Central memory CD8-positive, alpha-beta T cell (primary cell): ENCODE data around the gene SLC7A8.

Source experiments
- ATAC-seq: fragments of 150-1000 bp; cut with Tn5 transposase; replicated peaks from 2 replicates; pipeline ENCODE4 v1.10.0; 2022; ENCODE audit warnings: mild to moderate bottlenecking, moderate FRiP score, moderate number of reproducible peaks; ENCODE audit not compliant: poor library complexity, severe bottlenecking; ENCODE audit errors: extremely low read depth
- DNase-seq, 2 donors: peaks; one replicate each; pipeline ENCODE4 v3.0.0; 2021; ENCODE audit warnings: low spot score in 2 of 2
- H3K27ac Mint-ChIP-seq: one replicate; pipeline ENCODE4 v1.8.0; 2022; ENCODE audit warnings: low read depth, mild to moderate bottlenecking, moderate library complexity, mixed read lengths
- H3K27me3 Mint-ChIP-seq: one replicate; pipeline ENCODE4 v1.8.0; 2022; ENCODE audit warnings: mixed read lengths
- H3K36me3 Mint-ChIP-seq: one replicate; pipeline ENCODE4 v1.8.0; 2022; ENCODE audit warnings: mild to moderate bottlenecking, moderate library complexity, mixed read lengths; ENCODE audit not compliant: insufficient read depth
- H3K4me1 Mint-ChIP-seq: one replicate; pipeline ENCODE4 v1.8.0; 2022; ENCODE audit warnings: mixed read lengths
- H3K4me3 Mint-ChIP-seq: one replicate; pipeline ENCODE4 v1.8.0; 2022; ENCODE audit warnings: mild to moderate bottlenecking, moderate library complexity, mixed read lengths
- H3K9me3 Mint-ChIP-seq: one replicate; pipeline ENCODE4 v1.8.0; 2022; ENCODE audit warnings: mixed read lengths

Gene SLC7A8

GRCh38 chr14:23131482-23131881 is 52.0 kb downstream of the SLC7A8 start:
- DNase-seq (no peak), ATAC-seq (no peak)
- H3K27me3 Mint-ChIP-seq = peaks cover 37% of the 10 kb centered on the region
- H3K4me1 Mint-ChIP-seq = peaks cover 5% of the 10 kb centered on the region
- H3K27ac Mint-ChIP-seq = no peak overlapping the region
- no peak overlapping the region for H3K4me3 Mint-ChIP-seq
- no peaks in the 10 kb centered on the region for H3K9me3 Mint-ChIP-seq
- peaks cover 2% of the 10 kb centered on the region for H3K36me3 Mint-ChIP-seq

GRCh38 chr14:23130871-23131270 is 52.6 kb downstream of the SLC7A8 start:
- H3K4me3 Mint-ChIP-seq = no peak overlapping the region
- H3K4me1 Mint-ChIP-seq = peaks cover 5% of the 10 kb centered on the region
- ATAC-seq (no peak), DNase-seq (no peak)
- H3K9me3 Mint-ChIP-seq = no peaks in the 10 kb centered on the region
- H3K27ac Mint-ChIP-seq = no peak overlapping the region
- peaks cover 2% of the 10 kb centered on the region for H3K36me3 Mint-ChIP-seq
- peaks cover 43% of the 10 kb centered on the region for H3K27me3 Mint-ChIP-seq

- no peaks in the 10 kb centered on the region for H3K9me3 Mint-ChIP-seq
- peaks cover 2% of the 10 kb centered on the region for H3K36me3 Mint-ChIP-seq
- H3K27ac Mint-ChIP-seq = no peak overlapping the region
- ATAC-seq (no peak), DNase-seq (no peak)
- H3K4me3 Mint-ChIP-seq = no peak overlapping the region
- H3K27me3 Mint-ChIP-seq = peaks cover 43% of the 10 kb centered on the region
- peaks cover 5% of the 10 kb centered on the region for H3K4me1 Mint-ChIP-seq
Observed at GRCh38 chr14:23129759-23130316, 53.6 kb downstream of the SLC7A8 start.

- H3K36me3 Mint-ChIP-seq = peaks cover 2% of the 10 kb centered on the region
- H3K9me3 Mint-ChIP-seq = no peaks in the 10 kb centered on the region
- no peak overlapping the region for H3K27ac Mint-ChIP-seq
- peaks cover 43% of the 10 kb centered on the region for H3K27me3 Mint-ChIP-seq
- DNase-seq = no peak
- peaks cover 5% of the 10 kb centered on the region for H3K4me1 Mint-ChIP-seq
- ATAC-seq = no peak
- no peak overlapping the region for H3K4me3 Mint-ChIP-seq
Observed at GRCh38 chr14:23128969-23129758, 54.3 kb downstream of the SLC7A8 start.

GRCh38 chr14:23127861-23128260 is 55.6 kb downstream of the SLC7A8 start:
- Mint-ChIP-seq H3K27me3 (peaks cover 43% of the 10 kb centered on the region), H3K4me1 (peaks cover 5% of the 10 kb centered on the region), H3K4me3 (no peak overlapping the region), H3K36me3 (peaks cover 2% of the 10 kb centered on the region), H3K27ac (no peak overlapping the region), H3K9me3 (no peaks in the 10 kb centered on the region)
- ATAC-seq (no peak), DNase-seq (no peak)

DNA sequence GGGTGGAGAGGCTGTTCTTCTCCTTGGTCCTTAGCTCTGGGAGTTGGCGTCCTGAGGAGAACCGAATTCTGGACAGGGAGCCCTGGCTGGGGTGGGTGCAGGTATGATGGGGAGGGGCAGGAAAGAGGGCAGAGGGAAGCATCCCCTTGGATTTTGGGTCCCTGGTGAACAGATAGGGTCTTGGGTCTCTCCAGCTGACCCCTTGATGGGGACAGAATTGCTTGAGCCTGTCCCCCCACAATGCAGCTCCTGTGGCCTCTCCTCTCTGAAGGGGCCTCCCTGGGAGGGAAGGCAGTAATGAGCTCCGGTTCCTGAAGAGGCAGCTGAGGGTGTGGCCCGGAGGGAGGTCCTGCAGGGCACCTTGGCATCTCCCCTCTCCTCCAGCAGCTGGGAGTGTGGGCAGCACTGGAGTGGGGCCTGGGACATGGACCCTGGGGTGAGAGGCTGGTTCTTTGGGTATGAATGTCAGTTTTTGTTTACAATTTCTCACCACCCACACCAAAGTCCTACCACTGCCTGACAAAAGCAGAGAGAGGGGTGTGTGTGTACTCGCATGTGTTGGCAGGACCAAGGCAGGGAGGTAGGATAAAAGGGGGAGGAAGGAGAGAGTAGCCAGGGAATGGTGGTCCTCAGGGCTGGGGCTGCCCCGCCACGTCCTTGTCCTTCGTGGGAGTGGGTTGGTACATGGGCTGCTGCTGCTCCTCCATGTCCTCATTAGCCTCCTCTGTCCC is 56.7 kb downstream of the SLC7A8 start:
- Mint-ChIP-seq H3K36me3 (no peaks in the 10 kb centered on the region), H3K4me1 (peaks cover 5% of the 10 kb centered on the region), H3K4me3 (no peak overlapping the region), H3K27me3 (peaks cover 43% of the 10 kb centered on the region), H3K27ac (no peak overlapping the region), H3K9me3 (no peaks in the 10 kb centered on the region)
- DNase-seq (no peak), ATAC-seq (no peak)

GRCh38 chr14:23125933-23126524 is 57.4 kb downstream of the SLC7A8 start:
- H3K9me3 Mint-ChIP-seq = no peaks in the 10 kb centered on the region
- H3K36me3 Mint-ChIP-seq = peaks cover 2% of the 10 kb centered on the region
- no peak overlapping the region for H3K27ac Mint-ChIP-seq
- ATAC-seq = no peak
- no peak overlapping the region for H3K4me3 Mint-ChIP-seq
- peaks cover 37% of the 10 kb centered on the region for H3K27me3 Mint-ChIP-seq
- H3K4me1 Mint-ChIP-seq = peaks cover 11% of the 10 kb centered on the region
- no peak for DNase-seq

GRCh38 chr14:23125011-23125410 is 58.4 kb downstream of the SLC7A8 start:
- Mint-ChIP-seq H3K9me3 (no peaks in the 10 kb centered on the region), H3K36me3 (peaks cover 3% of the 10 kb centered on the region), H3K27ac (no peak overlapping the region), H3K4me3 (no peak overlapping the region), H3K4me1 (peaks cover 20% of the 10 kb centered on the region), H3K27me3 (peaks cover 27% of the 10 kb centered on the region)
- ATAC-seq (no peak), DNase-seq (no peak)

- no peak overlapping the region for H3K27ac Mint-ChIP-seq
- H3K36me3 Mint-ChIP-seq = peaks cover 3% of the 10 kb centered on the region
- ATAC-seq (no peak), DNase-seq (no peak)
- H3K4me1 Mint-ChIP-seq = peaks cover 22% of the 10 kb centered on the region
- no peaks in the 10 kb centered on the region for H3K9me3 Mint-ChIP-seq
- H3K4me3 Mint-ChIP-seq = no peak overlapping the region
- H3K27me3 Mint-ChIP-seq = peaks cover 21% of the 10 kb centered on the region
Observed at GRCh38 chr14:23124337-23124954, 59.0 kb downstream of the SLC7A8 start.

DNA sequence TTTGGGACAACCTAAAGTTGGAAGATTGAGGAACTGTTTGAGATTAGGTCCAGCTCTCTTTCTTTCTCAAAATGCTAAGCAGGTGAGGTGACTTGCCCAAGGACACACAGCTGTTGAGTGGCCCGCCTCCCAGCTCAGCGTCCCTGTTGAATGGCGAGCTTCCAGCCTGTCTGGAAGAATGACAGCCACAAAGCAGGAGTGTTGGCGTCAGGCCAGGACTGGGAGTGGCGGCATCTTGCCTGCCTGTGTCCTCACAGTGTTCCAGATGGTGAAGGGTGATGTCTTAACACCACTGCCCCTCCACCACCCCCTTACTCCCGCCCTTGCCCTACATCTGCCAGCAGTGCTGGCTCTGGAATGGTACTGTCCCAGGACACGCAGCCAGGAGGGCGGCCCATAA is 60.0 kb downstream of the SLC7A8 start:
- DNase-seq (no peak), ATAC-seq (no peak)
- Mint-ChIP-seq H3K27me3 (peaks cover 13% of the 10 kb centered on the region), H3K27ac (no peak overlapping the region), H3K36me3 (peaks cover 3% of the 10 kb centered on the region), H3K9me3 (no peaks in the 10 kb centered on the region), H3K4me3 (no peak overlapping the region), H3K4me1 (peaks cover 22% of the 10 kb centered on the region)

GRCh38 chr14:23122086-23122485 is 61.4 kb downstream of the SLC7A8 start:
- no peak overlapping the region for H3K4me3 Mint-ChIP-seq
- no peak overlapping the region for H3K27ac Mint-ChIP-seq
- H3K36me3 Mint-ChIP-seq = peaks cover 3% of the 10 kb centered on the region
- no peak for DNase-seq
- peaks cover 17% of the 10 kb centered on the region for H3K4me1 Mint-ChIP-seq
- no peaks in the 10 kb centered on the region for H3K9me3 Mint-ChIP-seq
- ATAC-seq = no peak
- H3K27me3 Mint-ChIP-seq = peaks cover 12% of the 10 kb centered on the region

DNA sequence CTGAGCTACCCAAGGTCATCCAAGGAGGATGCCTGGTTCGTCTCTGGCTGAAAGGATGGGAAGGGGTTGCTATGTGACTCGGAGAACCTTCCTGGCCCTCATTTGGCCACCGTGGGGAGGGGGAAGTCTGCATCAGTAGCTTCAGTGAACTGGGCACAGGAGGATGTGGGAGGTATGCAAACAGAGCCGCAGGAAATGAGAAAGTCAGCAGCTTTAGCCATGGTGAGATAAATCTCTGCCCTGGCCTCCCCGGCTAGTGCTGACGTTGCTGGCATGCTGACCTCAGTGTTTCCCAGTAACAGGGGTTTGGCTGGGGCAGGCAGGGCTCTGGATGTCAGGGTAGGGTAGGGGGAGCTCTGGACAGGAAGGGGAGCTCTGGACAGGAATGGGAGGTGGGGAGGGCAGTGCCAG is 62.1 kb downstream of the SLC7A8 start:
- Mint-ChIP-seq H3K4me3 (peak overlapping the region; percentile 42), H3K27ac (peak overlapping the region; percentile 80), H3K27me3 (peaks cover 10% of the 10 kb centered on the region), H3K9me3 (no peaks in the 10 kb centered on the region), H3K4me1 (peaks cover 17% of the 10 kb centered on the region), H3K36me3 (peaks cover 3% of the 10 kb centered on the region)
- DNase-seq (no peak), ATAC-seq (no peak)
